ENCODE measurements around the gene IGSF22.

Gene IGSF22

GRCh38 chr11:18772211-18772610, 46.2 kb upstream of the IGSF22 start:
- Histone ChIP-seq H3K9me3 (replicated peaks; ENCODE audit: insufficient read depth, low read length) (no peaks in the 10 kb centered on the region), H3K79me2 (ENCODE audit: low read length) (no peaks in the 10 kb centered on the region), H2AFZ (ENCODE audit: low read length) (no peak overlapping the region), H3K9ac (ENCODE audit: low read length) (no peak overlapping the region), H3K4me2 (ENCODE audit: low read depth, low read length) (no peak overlapping the region), H3K9me2 (replicated peaks; ENCODE audit: insufficient read depth, low read length) (no peaks in the 10 kb centered on the region), H3K4me3 (ENCODE audit: low read length) (no peak overlapping the region), H3F3A (ENCODE audit: insufficient read depth, low read length) (peaks cover 15% of the 10 kb centered on the region), H3K27me3 (replicated peaks; ENCODE audit: insufficient read depth, low read length) (no peaks in the 10 kb centered on the region), H3K36me3 (replicated peaks; ENCODE audit: insufficient read depth, low read length) (no peaks in the 10 kb centered on the region), H3K27ac (ENCODE audit: low read length) (no peak overlapping the region), H4K20me1 (ENCODE audit: insufficient read depth, low read length) (no peaks in the 10 kb centered on the region), H3K4me1 (ENCODE audit: low read length) (peaks cover 34% of the 10 kb centered on the region)
- no peak for TF ChIP-seq EZH2 (optimal IDR thresholded peaks at IDR 0.05; ENCODE audit: low read depth, low read length)
- no peak for TF ChIP-seq CTCF (IDR thresholded peaks at IDR 0.05; ENCODE audit: low read length)
- no peak for TF ChIP-seq EZH2phosphoT487 (IDR thresholded peaks at IDR 0.05; ENCODE audit: low read length)
- no peak for DNase-seq

DNA sequence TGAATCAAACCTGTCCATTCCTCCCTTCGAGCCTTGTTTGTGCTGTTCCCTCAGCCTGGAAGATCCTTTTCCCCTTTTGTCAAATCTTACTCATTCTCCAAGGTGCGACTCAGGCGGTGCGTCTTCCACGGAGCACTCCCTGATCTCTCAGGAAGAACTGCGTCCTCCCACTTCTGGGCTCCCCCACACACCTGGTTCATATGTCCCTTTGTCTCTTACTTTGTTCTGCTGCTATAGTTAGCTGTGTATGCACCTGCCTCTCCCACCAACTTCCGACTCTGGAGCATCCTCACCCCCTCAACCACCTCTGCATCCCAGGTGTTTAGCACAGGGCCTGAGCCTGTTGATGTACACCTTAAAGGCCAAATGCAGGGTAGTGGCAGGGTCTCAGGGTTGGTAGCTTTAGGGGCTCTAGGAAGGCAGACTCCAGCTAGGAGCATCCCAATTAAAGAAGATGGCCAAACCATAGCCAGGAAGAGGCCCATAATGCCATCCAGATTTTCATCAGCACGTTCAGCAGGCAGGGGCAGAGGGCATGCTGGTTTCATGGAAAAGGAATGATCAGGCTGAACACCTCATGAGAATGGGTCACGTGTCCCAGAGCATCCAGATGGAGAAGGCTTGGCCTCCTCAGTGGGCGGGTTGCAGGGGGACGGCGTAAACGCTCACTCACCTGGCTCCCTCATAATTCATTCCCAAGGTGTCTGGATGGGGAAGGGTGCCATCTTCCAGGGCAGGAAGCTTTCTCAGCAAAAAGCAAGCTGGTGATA, 45.5 kb upstream of the IGSF22 start:
- no peaks in the 10 kb centered on the region for H3K79me2 ChIP-seq (ENCODE audit: low read length)
- peaks cover 15% of the 10 kb centered on the region for H3F3A ChIP-seq (ENCODE audit: insufficient read depth, low read length)
- no peak for DNase-seq
- H3K4me2 ChIP-seq (ENCODE audit: low read depth, low read length) = no peak overlapping the region
- H3K4me1 ChIP-seq (ENCODE audit: low read length) = peaks cover 34% of the 10 kb centered on the region
- H3K9me3 ChIP-seq (replicated peaks; ENCODE audit: insufficient read depth, low read length) = no peaks in the 10 kb centered on the region
- H3K4me3 ChIP-seq (ENCODE audit: low read length) = no peak overlapping the region
- H2AFZ ChIP-seq (ENCODE audit: low read length) = no peak overlapping the region
- TF ChIP-seq EZH2phosphoT487 (IDR thresholded peaks at IDR 0.05; ENCODE audit: low read length) (no peak), EZH2 (optimal IDR thresholded peaks at IDR 0.05; ENCODE audit: low read depth, low read length) (no peak), CTCF (IDR thresholded peaks at IDR 0.05; ENCODE audit: low read length) (no peak)
- H3K9me2 ChIP-seq (replicated peaks; ENCODE audit: insufficient read depth, low read length) = no peaks in the 10 kb centered on the region
- H3K27ac ChIP-seq (ENCODE audit: low read length) = no peak overlapping the region
- H3K27me3 ChIP-seq (replicated peaks; ENCODE audit: insufficient read depth, low read length) = no peaks in the 10 kb centered on the region
- H3K36me3 ChIP-seq (replicated peaks; ENCODE audit: insufficient read depth, low read length) = no peaks in the 10 kb centered on the region
- no peak overlapping the region for H3K9ac ChIP-seq (ENCODE audit: low read length)
- H4K20me1 ChIP-seq (ENCODE audit: insufficient read depth, low read length) = no peaks in the 10 kb centered on the region

GRCh38 chr11:18770479-18771125, 44.6 kb upstream of the IGSF22 start:
- no peaks in the 10 kb centered on the region for H3K9me3 ChIP-seq (replicated peaks; ENCODE audit: insufficient read depth, low read length)
- no peaks in the 10 kb centered on the region for H3K9me2 ChIP-seq (replicated peaks; ENCODE audit: insufficient read depth, low read length)
- no peaks in the 10 kb centered on the region for H3K36me3 ChIP-seq (replicated peaks; ENCODE audit: insufficient read depth, low read length)
- no peak overlapping the region for H3K9ac ChIP-seq (ENCODE audit: low read length)
- peak overlapping the region; percentile 24; the same call in 1 of the 2 replicates for H3K4me2 ChIP-seq (ENCODE audit: low read depth, low read length)
- no peak for DNase-seq
- no peak overlapping the region for H2AFZ ChIP-seq (ENCODE audit: low read length)
- peak overlapping the region; percentile 83 for H3K27ac ChIP-seq (ENCODE audit: low read length)
- H3K27me3 ChIP-seq (replicated peaks; ENCODE audit: insufficient read depth, low read length) = no peaks in the 10 kb centered on the region
- H3K79me2 ChIP-seq (ENCODE audit: low read length) = no peaks in the 10 kb centered on the region
- peaks cover 15% of the 10 kb centered on the region for H3F3A ChIP-seq (ENCODE audit: insufficient read depth, low read length)
- H4K20me1 ChIP-seq (ENCODE audit: insufficient read depth, low read length) = no peaks in the 10 kb centered on the region
- TF ChIP-seq EZH2phosphoT487 (IDR thresholded peaks at IDR 0.05; ENCODE audit: low read length) (no peak), CTCF (IDR thresholded peaks at IDR 0.05; ENCODE audit: low read length) (no peak), EZH2 (optimal IDR thresholded peaks at IDR 0.05; ENCODE audit: low read depth, low read length) (no peak)
- H3K4me3 ChIP-seq (ENCODE audit: low read length) = no peak overlapping the region
- peaks cover 34% of the 10 kb centered on the region for H3K4me1 ChIP-seq (ENCODE audit: low read length)
